Stimulated activated CD4-positive, alpha-beta T cell treated with anti-CD3 and anti-CD28 coated beads, Interleukin-15, amount 100 ng/mL, for 1 hour (primary cell): ENCODE measurements around the gene RCE1.
"Not testable (repeated sequence)": the region's sequence is repeated elsewhere in the genome, so short reads cannot be mapped to it uniquely, and the experiment has no call there.

Experiments
- DNase-seq, 2 donors: peaks; one replicate each; pipeline ENCODE4 v3.0.0-alpha.2; 2020; ENCODE audit warnings: low read depth in 1 of 2, low spot score in 1 of 2

RCE1 gene, protein sequence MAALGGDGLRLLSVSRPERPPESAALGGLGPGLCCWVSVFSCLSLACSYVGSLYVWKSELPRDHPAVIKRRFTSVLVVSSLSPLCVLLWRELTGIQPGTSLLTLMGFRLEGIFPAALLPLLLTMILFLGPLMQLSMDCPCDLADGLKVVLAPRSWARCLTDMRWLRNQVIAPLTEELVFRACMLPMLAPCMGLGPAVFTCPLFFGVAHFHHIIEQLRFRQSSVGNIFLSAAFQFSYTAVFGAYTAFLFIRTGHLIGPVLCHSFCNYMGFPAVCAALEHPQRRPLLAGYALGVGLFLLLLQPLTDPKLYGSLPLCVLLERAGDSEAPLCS

DNA sequence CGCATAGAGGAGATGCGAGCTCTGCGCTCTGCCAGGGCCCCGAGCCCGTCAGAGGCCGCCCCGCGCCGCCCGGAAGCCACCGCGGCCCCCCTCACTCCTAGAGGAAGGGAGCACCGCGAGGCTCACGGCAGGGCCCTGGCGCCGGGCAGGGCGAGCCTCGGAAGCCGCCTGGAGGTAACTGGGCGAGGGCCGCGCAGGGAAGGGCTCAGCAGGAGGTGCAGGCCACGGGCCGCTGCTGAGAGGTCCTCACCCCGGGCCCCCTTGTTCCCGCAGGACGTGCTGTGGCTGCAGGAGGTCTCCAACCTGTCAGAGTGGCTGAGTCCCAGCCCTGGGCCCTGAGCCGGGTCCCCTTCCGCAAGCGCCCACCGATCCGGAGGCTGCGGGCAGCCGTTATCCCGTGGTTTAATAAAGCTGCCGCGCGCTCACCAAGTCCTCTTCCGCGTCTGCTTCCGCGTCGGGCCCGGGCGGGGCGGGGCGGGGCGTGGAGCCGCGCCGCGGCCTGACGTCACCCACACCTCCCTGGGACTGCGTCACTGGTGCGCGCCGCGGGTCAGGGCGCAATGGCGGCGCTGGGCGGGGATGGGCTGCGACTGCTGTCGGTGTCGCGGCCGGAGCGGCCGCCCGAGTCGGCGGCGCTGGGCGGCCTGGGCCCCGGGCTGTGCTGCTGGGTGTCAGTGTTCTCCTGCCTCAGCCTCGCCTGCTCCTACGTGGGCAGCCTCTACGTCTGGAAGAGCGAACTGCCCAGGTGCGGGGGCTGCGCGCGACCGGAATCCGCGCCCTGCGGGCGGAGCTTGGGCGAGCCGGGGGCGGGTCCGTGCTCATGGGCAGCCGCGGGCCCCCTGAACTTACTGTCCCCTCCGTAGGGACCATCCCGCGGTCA is at the start of gene RCE1:
TSS of gene RCE1 (plus strand) at position 546 of the 880 bp plus-strand sequence. CDS start at position 561, 15 bp downstream.
- DNase-seq = peak; percentile 81 to 86

DNA sequence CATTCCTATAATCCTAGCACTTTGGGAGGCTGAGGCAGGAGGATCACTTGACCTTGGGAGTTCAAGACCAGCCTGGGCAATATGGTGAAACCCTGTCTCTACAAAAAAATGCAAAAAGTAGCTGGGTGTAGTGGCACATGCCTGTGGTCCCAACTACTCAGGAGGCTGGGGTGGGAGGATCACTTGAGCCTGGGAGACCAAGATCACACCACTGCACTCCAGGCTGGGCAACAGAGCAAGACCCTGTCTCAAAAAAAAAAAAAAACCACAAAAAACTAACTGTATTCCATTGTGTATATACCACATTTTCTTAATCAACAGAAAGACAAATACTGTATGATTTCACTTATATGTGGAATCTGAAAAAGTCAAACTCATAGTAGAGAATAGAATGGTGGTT is 43.4 kb upstream of the RCE1 start:
- DNase-seq = not testable (repeated sequence)

DNA sequence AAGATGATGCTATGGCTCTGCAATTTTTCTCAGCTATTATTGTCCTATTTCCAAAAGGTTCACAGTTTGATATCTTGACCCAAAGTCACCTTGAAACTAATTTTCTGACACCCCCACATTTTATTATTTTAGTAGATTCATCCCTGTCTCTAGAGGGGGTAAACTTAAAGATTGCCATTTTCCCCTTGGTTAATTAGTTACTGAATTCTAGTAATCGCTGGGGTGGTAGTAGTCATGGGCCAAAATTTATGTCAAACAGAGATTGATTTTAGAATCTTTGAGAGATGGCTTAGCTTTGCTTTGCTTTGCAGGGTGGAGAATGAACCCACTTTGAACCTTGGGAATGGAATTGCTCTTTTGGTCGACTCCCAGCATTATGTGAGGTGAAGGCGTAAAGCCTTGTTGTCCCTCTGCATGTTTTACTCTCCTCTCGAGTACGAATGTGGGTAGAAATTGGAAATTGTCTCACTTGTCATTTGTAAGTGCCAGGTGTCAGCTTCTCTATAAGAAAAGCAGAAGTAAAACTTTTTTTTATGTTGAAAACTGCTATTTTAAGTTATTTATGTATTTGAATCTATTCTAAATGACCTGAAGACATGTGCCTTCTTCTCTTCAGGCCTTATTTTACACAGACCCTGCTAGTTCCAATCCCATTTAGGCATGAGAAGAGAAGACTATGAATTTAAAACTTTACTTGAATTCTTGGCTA is 42.4 kb upstream of the RCE1 start:
- DNase-seq = no peak

GRCh38 chr11:66809592-66809991 is 33.6 kb upstream of the RCE1 start:
- no peak for DNase-seq

GRCh38 chr11:66810576-66811185 is 32.6 kb upstream of the RCE1 start:
- no peak for DNase-seq

GRCh38 chr11:66814678-66815077 is 28.6 kb upstream of the RCE1 start:
- no peak for DNase-seq

GRCh38 chr11:66815646-66816045 is 27.6 kb upstream of the RCE1 start:
- no peak for DNase-seq

- DNase-seq = no peak
These were observed 24.8 kb upstream of the RCE1 start for GRCh38 chr11:66818231-66818955.

DNA sequence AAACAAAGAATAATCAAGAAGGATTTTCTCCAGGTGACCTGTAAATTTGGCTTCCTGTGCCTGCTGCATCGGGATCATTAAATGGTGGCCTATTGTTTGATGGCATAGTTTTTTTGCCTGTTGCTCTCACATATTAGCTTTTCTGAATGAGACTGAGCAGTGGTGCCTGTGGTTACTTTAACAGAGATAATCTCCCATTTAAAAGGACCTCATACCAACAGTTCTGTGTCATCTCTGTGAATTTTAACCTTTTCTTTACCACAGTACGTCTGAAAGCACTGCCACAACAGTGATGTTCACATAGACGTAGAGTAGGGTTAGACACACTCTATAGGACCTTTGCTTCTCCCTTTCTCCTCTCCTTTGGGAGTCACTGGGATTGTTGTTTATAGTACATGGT is 22.9 kb upstream of the RCE1 start:
- no peak for DNase-seq

- DNase-seq = no peak
These were observed 22.3 kb upstream of the RCE1 start for GRCh38 chr11:66820901-66821300.

GRCh38 chr11:66823700-66824099 is 19.5 kb upstream of the RCE1 start:
- DNase-seq = no peak

DNA sequence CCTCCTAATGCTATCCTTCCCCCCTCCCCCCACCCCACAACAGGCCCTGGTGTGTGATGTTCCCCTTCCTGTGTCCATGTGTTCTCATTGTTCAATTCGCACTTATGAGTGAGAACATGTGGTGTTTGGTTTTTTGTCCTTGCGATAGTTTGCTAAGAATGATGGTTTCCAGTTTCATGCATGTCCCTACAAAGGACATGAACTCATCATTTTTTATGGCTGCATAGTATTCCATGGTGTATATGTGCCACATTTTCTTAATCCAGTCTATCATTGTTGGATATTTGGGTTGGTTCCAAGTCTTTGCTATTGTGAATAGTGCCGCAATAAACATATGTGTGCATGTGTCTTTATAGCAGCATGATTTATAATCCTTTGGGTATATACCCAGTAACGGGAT is 18.7 kb upstream of the RCE1 start:
- not testable (repeated sequence) for DNase-seq

DNA sequence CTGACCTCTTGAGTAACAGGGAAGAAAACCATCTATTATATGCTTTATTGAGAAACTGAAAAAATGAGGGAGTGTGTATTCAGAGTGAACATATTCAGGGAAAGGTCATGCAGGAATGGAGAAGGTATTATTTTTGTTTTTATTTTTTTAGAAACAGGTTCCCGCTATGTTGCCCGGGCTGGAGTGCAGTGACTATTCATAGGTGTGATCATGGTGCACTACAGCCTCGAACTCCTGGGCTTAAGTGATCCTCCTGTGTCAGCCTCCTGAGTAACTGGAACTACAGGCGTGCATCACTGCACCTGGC is 8.7 kb upstream of the RCE1 start:
- DNase-seq = no peak

DNA sequence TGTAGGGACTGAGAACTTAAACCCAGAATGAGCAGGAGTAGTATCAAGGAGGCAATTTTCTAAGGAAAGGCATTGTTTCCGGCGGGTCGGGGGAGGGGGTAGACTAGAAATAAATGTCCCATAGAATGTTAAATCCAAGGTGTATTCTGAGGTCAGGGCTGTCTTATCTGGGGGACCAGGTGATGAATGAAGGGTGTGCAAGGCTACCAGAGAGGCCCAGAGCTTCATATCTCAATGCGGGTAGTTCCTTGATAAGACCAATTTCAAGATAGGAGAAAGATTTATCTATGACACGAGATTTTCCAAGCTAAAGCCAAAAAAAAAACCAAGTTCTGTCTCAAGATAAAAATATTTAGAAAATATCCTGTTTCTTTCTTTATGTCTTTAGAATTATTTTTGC is 8.3 kb upstream of the RCE1 start:
- DNase-seq = no peak

- DNase-seq = no peak
These were observed 7.4 kb upstream of the RCE1 start for GRCh38 chr11:66835768-66836405.

DNA sequence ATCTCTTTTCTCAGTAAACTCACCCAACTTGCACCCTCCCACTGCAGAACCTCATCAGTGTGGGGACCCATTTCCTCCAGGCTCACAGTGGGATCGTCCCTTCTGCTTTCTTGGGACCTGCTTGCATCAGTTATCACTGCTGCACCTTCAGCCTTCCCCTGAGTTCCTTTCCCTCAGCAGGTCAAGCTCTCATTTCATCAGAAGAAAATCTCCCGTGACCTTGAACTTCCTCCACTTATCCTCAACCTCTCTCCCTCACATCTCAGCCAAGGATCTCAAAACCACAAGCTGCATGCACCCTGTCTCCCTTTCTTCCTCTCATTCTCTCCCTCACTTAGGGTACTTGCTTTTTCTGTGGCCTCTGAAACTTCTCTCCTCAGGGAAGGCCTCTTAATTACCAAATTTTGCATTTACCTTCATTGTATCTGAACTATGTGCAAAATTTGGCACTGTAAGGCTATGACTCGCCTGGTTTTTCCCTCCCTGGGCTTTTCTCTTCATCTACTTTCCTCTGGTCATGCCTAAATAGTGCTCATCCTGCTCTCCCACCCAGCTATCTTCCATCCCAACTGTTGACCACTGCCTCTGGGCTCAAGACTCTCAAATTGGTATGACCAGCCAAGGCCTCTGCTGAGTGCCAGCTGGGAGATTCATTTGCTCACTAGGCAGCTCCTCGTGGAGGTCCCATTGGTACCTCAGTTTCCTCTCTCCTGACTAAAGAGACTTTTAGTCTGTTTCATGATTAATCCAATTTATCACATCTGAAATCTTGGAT is 2.7 kb upstream of the RCE1 start:
- no peak for DNase-seq

DNA sequence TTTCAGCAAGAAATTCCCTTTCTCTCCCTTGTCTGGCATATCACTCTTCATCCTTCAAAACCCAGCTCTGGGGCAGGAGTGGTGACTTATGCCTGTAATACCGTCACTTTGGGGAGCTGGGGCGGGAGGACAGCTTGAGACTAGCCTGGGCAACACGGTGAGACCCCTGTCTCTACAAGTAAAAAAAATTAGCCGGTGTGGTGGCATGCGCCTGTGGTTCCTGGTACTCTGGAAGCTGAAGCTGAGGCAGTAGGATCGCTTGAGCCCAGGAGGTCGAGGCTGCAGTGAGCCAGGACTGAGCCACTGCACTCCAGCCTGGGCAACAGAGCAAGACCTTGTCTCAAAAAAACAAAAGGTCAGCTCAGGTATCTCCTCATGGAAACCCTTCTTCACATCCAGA is 1.4 kb upstream of the RCE1 start:
- DNase-seq = no peak

DNA sequence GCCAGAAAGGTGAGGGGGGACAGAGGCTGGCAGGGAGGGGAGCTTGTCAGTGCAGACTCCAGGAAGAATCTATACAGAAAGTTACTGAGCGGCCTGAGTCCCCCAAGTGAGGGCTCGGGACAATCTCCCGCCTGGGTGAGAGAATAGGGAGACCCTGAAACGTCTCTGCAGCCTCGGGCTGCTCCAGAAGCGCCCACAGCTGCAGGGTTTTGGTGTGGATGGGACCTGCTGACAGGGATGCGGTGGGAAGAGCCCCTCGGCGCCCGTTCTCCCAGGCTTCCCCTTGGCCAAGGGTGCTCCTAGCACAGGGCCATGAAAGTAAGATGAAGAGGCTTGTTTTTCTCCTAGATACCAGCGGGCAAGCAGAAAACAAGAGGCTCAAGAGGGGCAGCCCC is 743 bp upstream of the RCE1 start:
- no peak for DNase-seq

DNA sequence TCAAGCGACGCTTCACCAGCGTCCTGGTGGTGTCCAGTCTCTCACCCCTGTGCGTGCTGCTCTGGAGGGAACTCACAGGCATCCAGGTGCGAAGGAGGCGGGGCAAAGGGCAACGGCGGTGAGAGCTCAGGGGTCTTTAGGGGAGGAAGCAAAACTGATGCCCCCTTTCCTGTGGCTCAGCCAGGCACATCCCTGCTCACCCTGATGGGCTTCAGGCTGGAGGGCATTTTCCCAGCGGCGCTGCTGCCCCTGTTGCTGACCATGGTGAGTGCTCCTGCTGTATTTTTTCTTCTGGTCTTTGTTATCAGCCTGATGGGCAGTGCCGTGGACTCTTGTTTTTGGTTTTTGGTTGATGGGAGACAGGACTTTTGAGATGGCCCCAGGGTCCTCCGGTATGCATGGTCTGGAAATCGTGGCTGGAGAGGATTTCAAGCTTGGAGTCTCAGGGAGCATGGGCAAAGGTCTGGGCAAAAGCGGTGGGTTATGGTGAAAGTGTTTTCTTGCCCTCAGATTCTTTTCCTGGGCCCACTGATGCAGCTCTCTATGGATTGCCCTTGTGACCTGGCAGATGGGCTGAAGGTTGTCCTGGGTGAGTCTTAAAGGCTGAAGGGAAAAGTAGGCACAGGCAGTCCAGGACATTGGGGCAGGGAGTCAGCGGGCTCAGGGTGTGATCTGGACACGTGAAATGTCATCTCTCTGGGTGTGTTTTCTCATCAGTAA is 695 bp downstream of the RCE1 start:
- no peak for DNase-seq
